ENCODE measurements around the gene CDH5. TPM values are rescaled to one million over a fixed set of nuclear protein-coding genes. Genes with fewer than 3 reads are reported as not detected.
A peak's percentile ranks its signal among the peaks of the same experiment; 100 is the strongest.

The CDH5 gene
- total RNA-seq, 1 donor from 2014 or later, result not detected

DNA sequence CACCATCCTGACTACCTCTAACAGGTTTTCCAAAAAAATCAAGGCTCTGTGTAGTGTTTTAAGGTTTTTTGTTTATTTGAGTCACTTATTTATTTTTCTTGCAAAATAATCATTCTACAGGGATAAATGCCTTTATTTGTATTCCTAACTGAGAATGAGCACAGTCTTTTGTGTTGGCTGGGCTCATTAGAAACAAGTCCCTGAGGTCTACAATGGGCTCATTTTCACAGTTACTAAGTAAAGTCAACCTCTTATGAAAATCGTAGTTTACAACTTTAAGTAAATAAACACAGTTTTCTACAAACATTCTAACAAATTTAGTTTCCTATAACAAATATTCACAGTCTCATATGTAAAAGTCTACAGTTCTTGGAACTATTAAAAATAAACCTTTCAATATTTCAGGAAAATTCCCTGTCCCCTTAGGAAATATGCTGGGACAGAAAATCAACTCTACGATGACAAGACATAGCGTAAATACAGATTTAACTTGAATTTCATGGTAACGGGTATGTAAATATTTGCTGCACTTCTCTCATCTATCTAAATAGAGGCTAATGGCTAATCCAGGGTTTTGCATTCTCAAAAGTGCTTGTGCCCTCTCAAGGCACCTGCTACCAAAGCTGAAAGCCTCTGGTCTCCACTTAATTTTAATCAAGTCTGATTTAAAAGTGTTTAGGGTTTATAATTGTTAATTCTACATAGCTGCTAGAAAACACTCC is 31.5 kb upstream of the CDH5 start:
- no peaks in the 10 kb centered on the region for H3K4me1 Mint-ChIP-seq
- H3K27ac Mint-ChIP-seq, result no peak overlapping the region
- Histone ChIP-seq H3K27ac (no peak overlapping the region), H3K27me3 (no peaks in the 10 kb centered on the region), H3K9ac (no peak overlapping the region), H3K4me2 (no peak overlapping the region), H3K36me3 (no peaks in the 10 kb centered on the region), H3K4me3 (no peak overlapping the region), H3K9me3 (ENCODE audit: low read depth) (no peaks in the 10 kb centered on the region), H3F3A (ENCODE audit: low read depth) (no peaks in the 10 kb centered on the region), H3K4me1 (no peaks in the 10 kb centered on the region), H4K20me1 (ENCODE audit: low read depth) (no peaks in the 10 kb centered on the region), H3K79me2 (ENCODE audit: low read depth) (no peaks in the 10 kb centered on the region), H2AFZ (replicated peaks) (no peak overlapping the region)
- H3K27me3 Mint-ChIP-seq (ENCODE audit: insufficient read depth, low read depth), result peaks cover 5% of the 10 kb centered on the region
- H3K9me3 Mint-ChIP-seq, result peaks cover 33% of the 10 kb centered on the region
- TF ChIP-seq, protein P1, sequence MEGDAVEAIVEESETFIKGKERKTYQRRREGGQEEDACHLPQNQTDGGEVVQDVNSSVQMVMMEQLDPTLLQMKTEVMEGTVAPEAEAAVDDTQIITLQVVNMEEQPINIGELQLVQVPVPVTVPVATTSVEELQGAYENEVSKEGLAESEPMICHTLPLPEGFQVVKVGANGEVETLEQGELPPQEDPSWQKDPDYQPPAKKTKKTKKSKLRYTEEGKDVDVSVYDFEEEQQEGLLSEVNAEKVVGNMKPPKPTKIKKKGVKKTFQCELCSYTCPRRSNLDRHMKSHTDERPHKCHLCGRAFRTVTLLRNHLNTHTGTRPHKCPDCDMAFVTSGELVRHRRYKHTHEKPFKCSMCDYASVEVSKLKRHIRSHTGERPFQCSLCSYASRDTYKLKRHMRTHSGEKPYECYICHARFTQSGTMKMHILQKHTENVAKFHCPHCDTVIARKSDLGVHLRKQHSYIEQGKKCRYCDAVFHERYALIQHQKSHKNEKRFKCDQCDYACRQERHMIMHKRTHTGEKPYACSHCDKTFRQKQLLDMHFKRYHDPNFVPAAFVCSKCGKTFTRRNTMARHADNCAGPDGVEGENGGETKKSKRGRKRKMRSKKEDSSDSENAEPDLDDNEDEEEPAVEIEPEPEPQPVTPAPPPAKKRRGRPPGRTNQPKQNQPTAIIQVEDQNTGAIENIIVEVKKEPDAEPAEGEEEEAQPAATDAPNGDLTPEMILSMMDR (IDR thresholded peaks at IDR 0.05), result no peak
- TF ChIP-seq EZH2 (IDR thresholded peaks at IDR 0.05) (no peak), EZH2phosphoT487 (IDR thresholded peaks at IDR 0.05) (no peak)
- no peak overlapping the region for H3K4me3 Mint-ChIP-seq
- DNase-seq (ENCODE audit: low spot score), result no peak
- H3K36me3 Mint-ChIP-seq, result peaks cover 3% of the 10 kb centered on the region

DNA sequence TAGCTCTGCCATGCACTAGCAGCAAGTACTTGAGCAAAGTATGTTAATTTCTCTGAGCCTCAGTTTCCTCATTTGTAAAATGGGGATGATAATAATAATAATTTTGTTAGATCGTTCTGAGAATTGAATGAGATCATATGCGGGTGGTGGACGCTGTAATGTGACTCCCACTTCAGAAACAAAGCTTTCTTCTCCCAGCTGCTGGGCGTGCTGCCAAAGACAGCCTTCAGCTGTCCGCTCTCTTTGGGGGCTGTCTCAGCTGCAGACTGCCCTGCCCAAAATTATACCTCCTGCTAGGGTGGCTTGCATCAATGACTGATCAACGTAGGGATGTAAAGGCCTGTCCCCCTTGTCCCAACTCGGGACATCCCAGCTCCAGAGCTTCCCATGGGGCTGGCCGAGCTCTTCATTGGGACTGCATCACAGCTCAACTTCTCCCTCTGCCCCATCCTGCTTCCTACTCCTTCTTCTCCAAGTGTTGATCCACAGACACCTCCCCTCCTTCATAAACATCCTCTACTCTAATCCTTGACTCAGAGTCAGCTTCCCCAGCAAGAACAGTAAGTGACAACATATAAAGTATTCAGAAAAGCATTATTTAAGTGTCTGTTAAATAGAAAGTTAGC is 30.7 kb upstream of the CDH5 start:
- Histone ChIP-seq H3K4me3 (no peak overlapping the region), H2AFZ (replicated peaks) (no peak overlapping the region), H4K20me1 (ENCODE audit: low read depth) (no peaks in the 10 kb centered on the region), H3K9me3 (ENCODE audit: low read depth) (no peaks in the 10 kb centered on the region), H3K4me2 (no peak overlapping the region), H3K36me3 (no peaks in the 10 kb centered on the region), H3F3A (ENCODE audit: low read depth) (no peaks in the 10 kb centered on the region), H3K4me1 (no peaks in the 10 kb centered on the region), H3K79me2 (ENCODE audit: low read depth) (no peaks in the 10 kb centered on the region), H3K27ac (no peak overlapping the region), H3K9ac (no peak overlapping the region), H3K27me3 (no peaks in the 10 kb centered on the region)
- Mint-ChIP-seq H3K27me3 (ENCODE audit: insufficient read depth, low read depth) (peaks cover 5% of the 10 kb centered on the region), H3K27ac (peak overlapping the region; percentile 75), H3K9me3 (peaks cover 31% of the 10 kb centered on the region), H3K4me1 (no peaks in the 10 kb centered on the region), H3K36me3 (peaks cover 3% of the 10 kb centered on the region), H3K4me3 (no peak overlapping the region)
- no peak for TF ChIP-seq EZH2 (IDR thresholded peaks at IDR 0.05)
- TF ChIP-seq, protein P1 (IDR thresholded peaks at IDR 0.05), result no peak
- TF ChIP-seq EZH2phosphoT487 (IDR thresholded peaks at IDR 0.05), result no peak
- DNase-seq (ENCODE audit: low spot score), result no peak

DNA sequence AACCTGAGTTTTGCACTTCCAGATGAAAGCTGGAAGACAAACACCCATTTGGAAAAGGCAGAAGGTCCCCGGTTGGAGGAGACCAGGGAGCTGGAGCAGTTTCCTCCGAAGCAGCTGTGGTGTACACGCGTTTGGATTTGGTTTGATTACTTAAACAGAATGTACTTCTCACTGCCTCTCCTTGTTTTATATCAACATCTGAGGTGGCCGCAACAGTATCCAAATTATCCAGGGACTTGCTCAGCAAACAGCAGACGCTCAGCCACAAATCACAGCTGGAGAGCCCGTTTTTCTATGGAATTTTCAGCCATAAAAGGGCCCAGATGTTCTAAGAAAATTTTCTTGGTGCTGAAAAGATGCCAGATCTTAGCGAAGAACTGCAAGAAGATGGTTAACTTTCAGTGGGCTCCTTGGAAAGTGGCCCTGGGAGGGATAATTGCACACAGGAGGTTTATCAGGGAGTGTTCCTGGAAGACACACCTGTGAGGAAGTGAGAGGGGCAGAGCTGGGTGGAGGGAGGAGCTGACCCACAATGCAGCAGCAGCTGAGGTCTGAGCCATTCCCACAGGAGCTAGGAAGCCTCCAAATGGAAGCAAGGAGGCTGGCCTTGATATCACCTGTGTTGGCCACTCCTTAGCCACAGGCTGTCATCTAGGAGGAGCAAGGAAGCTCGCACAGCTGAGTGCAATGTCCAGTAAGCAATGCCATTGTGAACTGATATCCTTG is 28.9 kb upstream of the CDH5 start:
- no peaks in the 10 kb centered on the region for H3K27me3 ChIP-seq
- H3K79me2 ChIP-seq (ENCODE audit: low read depth), result no peaks in the 10 kb centered on the region
- Mint-ChIP-seq H3K27ac (no peak overlapping the region), H3K27me3 (ENCODE audit: insufficient read depth, low read depth) (peaks cover 5% of the 10 kb centered on the region), H3K4me3 (peak overlapping the region; percentile 30), H3K36me3 (peaks cover 3% of the 10 kb centered on the region), H3K9me3 (peaks cover 22% of the 10 kb centered on the region), H3K4me1 (no peaks in the 10 kb centered on the region)
- no peaks in the 10 kb centered on the region for H3F3A ChIP-seq (ENCODE audit: low read depth)
- no peak for DNase-seq (ENCODE audit: low spot score)
- no peak overlapping the region for H3K4me2 ChIP-seq
- H3K9ac ChIP-seq, result no peak overlapping the region
- no peaks in the 10 kb centered on the region for H3K9me3 ChIP-seq (ENCODE audit: low read depth)
- H3K4me1 ChIP-seq, result peaks cover 3% of the 10 kb centered on the region
- H3K4me3 ChIP-seq, result no peak overlapping the region
- H3K36me3 ChIP-seq, result no peaks in the 10 kb centered on the region
- TF ChIP-seq, protein P1 (IDR thresholded peaks at IDR 0.05), result no peak
- TF ChIP-seq EZH2 (IDR thresholded peaks at IDR 0.05) (no peak), EZH2phosphoT487 (IDR thresholded peaks at IDR 0.05) (no peak)
- no peak overlapping the region for H3K27ac ChIP-seq
- no peaks in the 10 kb centered on the region for H4K20me1 ChIP-seq (ENCODE audit: low read depth)
- no peak overlapping the region for H2AFZ ChIP-seq (replicated peaks)

Measured in neural progenitor cell (in vitro differentiated cells).